Hematopoietic multipotent progenitor cell (in vitro differentiated cells): ENCODE data around the gene SNRNP25. TPM values are rescaled to one million over a fixed set of nuclear protein-coding genes. Genes with fewer than 3 reads are reported as not detected.
A peak's percentile ranks its signal among the peaks of the same experiment; 100 is the strongest.

Experiments
- DNase-seq, 3 donors: peaks; one replicate each; pipeline ENCODE4 v3.0.0-alpha.2; 2011 to 2015; ENCODE audit warnings: low read depth in 2 of 3, low spot score in 2 of 3
- small RNA-seq: library from RNA; depleted of rRNA; stranded (forward); fragments of <200 nt; gene quantifications from one replicate; pipeline ENCODE3, GENCODE V24; 2012
- total RNA-seq: library from RNA; depleted of rRNA; stranded (reverse); fragments of >200 nt; gene quantifications from one replicate; pipeline ENCODE4 v1.2.3, GENCODE V29; 2012

SNRNP25 gene
- total RNA-seq, 1 donor, result 12.4 TPM

DNA sequence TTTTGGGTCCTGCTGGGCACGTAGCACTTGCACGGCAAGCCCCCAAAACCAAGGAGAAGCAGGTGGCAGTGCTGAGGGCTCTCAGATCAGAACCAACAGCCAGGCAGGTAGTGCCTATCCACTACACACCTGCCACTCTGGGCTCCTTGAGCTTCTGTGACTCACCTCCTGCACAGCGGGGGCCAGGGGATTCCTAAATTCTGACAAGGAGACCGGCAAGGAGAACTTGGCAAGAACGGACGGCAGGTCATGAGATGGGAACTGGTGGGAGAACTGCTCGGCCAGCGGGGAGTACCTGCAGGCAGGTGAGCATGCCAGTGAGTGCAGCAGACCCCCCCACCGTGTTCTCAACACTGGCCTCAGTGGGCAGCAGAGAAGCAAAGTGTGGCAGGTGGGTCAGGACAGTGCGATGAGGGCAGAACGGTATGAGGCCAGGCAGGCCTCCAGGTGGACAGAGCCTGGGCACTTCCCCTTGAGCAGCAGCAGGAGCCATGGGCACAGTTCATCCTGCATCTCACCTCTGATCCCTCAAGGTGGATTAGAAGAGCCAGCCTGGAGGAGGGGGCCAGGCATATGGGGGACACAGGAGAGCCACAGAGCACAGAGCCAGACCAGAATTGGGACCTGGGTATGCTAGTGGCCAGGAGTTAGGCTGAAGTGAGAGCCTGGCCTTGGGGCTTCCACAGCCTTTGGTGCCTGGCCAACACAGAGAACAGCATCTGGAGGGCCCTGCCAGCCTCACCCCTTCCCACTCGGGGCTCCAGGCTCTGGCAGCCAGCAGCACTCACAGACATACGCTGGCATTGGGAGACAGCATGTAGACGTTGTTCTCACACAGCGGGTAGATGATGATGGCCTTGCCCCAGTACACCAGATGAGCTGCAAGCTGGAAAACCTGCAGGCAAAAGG, 39.1 kb downstream of the SNRNP25 start:
- DNase-seq, result no peak

- DNase-seq, result no peak
Observed at GRCh38 chr16:94918-95265, 41.3 kb downstream of the SNRNP25 start.

GRCh38 chr16:96935-97381, 43.3 kb downstream of the SNRNP25 start:
- DNase-seq, result peak; percentile 83 to 95 (median 92)

GRCh38 chr16:97822-98221, 44.2 kb downstream of the SNRNP25 start:
- no peak for DNase-seq

DNA sequence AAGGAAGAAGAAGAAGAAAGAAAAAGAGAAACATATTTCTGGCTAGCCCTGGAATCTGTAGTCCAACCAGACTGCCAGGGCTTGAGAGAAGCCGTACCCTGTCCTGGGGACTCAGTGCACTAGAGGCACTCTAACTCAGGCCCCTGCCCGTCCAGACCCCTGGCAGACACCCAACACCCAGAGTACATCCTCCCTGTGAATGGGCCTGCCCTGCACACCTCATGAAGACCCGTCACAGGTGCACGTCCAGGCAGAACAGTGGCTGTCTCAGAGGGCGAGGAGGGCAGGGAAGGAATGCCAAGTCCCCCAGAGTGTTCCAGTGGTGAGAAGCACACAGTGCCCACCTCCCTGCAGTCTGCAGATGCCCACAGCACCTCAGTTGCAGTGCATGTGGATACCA, 47.4 kb downstream of the SNRNP25 start:
- no peak for DNase-seq

DNA sequence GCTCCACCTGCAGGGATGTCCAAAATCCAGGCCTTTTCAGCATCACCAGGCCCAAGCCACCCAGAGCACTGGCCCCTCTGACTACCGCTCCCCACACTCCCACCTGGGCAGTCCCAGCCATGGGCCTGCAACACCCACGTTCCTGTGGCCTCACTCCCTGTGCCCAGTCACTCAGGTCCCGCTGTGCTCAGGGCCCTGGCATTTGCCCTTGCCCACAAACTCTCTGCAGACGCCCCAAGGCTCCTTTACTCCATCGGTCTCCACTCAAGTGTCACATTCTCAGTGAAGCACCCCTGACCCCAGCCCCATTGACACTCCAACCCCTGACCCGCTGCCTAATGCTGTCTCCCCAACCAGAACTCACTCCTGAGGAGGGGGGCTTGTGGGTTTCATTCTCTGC, 48.0 kb downstream of the SNRNP25 start:
- DNase-seq, result no peak

DNA sequence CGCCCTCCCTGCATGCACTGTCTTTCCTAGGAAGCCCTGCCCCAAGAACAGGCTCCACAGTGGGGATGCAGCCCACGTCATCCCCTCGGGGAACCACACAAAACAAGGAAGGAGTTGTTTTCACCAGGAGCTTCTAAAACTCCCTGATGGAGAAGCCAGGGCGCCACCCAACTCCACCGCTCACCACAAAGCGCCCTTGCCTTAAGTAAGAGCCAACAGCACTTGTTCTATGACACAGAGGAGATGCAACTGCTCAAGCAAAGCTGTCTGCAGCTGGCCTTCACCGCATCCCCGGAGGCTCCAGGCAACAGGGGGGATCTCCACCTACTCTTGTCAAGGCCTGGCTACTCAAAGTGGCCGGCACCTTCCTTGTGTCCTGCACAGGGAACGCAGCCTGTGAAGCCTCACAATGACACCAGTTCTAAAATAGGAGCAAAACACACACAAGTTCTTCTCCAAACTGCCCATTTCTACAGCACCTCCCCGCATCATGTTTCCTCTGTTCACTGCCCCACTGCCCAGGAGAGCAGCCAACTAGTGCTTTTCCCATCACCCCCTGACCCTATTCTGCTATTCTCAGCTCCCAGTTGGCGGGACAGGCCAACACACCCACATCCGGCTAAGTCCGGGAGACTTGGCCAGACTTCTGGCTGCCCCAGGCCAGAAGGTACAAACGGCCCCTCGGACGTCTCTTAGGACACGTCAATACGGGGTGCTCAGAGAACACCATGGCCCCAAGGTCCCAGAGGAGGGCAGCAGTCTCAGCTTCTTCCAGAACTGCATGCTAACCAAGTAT, 48.6 kb downstream of the SNRNP25 start:
- DNase-seq, result no peak

- no peak for DNase-seq
Observed at GRCh38 chr16:104355-104754, 50.7 kb downstream of the SNRNP25 start.

- peak in 1 of 3 donors; percentile 29 for DNase-seq
Observed at GRCh38 chr16:104928-105327, 51.3 kb downstream of the SNRNP25 start.

- no peak for DNase-seq
Observed at GRCh38 chr16:105521-105920, 51.9 kb downstream of the SNRNP25 start.

DNA sequence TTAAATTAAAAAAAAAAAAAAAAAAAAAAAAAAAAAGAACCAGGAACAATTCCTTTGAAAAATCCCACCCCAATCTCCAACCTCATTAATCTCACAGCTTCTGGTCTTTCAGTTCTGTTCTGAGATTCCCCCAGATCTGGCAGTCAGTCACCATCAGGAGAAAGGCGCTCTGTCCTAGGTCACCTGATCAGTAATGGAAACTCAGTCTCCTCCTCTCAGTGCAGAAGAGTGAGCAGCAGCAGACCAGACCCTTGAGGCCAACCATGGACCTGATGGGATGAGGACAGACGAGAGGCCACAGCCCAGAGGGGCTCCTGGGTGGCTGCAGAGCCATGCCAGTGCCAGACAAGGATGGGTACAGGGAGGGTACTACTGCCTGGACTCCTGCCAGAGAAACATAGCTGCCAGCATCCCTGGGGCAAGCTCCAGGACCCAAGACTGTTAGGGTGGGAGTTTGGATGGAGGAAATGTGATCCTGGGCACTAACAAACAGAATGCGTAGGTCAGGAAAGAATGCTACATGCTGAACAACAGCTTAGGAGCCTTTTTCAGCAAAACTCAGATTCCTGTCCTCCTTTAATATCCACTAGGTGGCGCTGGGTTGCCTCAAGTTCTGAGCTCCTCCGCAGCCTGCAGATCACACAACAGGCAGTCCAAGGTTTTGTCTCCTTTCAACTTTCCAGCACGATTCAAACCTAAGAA, 53.1 kb downstream of the SNRNP25 start:
- peak; percentile 46 to 82 (median 72) for DNase-seq

Small RNAs within 50 kb of the gene (small RNA-seq; reads per million reads assigned to genes)
- gene MIR6859-4 (not detected), gene Z69720.2 (not detected)

Other genes starting within 250 kb of the SNRNP25 start
- 9.4 TPM for gene POLR3K, start 220 bp upstream of the SNRNP25 start, total RNA-seq
- gene RHBDF1, start 18.8 kb downstream of the SNRNP25 start, total RNA-seq, result 11.3 TPM
- 194 TPM for gene MPG, start 24.4 kb downstream of the SNRNP25 start, total RNA-seq
- 36.9 TPM for gene NPRL3, start 84.8 kb downstream of the SNRNP25 start, total RNA-seq
- gene HBZ, start 98.8 kb downstream of the SNRNP25 start, total RNA-seq, result not detected
- gene HBM, start 112.2 kb downstream of the SNRNP25 start, total RNA-seq, result 1.3 TPM
- gene HBA2, start 119.0 kb downstream of the SNRNP25 start, total RNA-seq, result 169 TPM
- 192 TPM for gene HBA1, start 122.9 kb downstream of the SNRNP25 start, total RNA-seq
- gene HBQ1, start 126.6 kb downstream of the SNRNP25 start, total RNA-seq, result 3.8 TPM
- gene LUC7L, start 175.6 kb downstream of the SNRNP25 start, total RNA-seq, result 50.4 TPM
- 47.4 TPM for gene FAM234A, start 181.0 kb downstream of the SNRNP25 start, total RNA-seq
- gene RGS11, start 222.1 kb downstream of the SNRNP25 start, total RNA-seq, result 1.3 TPM
- 0.27 TPM for gene ARHGDIG, start 226.8 kb downstream of the SNRNP25 start, total RNA-seq
- 0.27 TPM for gene PDIA2, start 229.3 kb downstream of the SNRNP25 start, total RNA-seq